Germinal center (tissue), 1 donor: ENCODE measurements around the gene ACTR5.
"Not testable (repeated sequence)": the region's sequence is repeated elsewhere in the genome, so short reads cannot be mapped to it uniquely, and the experiment has no call there.

Experiments
- DNase-seq: peaks from one replicate; pipeline ENCODE4 v3.0.0; 2012; ENCODE audit warnings: mixed read lengths, low spot score

ACTR5 gene

DNA sequence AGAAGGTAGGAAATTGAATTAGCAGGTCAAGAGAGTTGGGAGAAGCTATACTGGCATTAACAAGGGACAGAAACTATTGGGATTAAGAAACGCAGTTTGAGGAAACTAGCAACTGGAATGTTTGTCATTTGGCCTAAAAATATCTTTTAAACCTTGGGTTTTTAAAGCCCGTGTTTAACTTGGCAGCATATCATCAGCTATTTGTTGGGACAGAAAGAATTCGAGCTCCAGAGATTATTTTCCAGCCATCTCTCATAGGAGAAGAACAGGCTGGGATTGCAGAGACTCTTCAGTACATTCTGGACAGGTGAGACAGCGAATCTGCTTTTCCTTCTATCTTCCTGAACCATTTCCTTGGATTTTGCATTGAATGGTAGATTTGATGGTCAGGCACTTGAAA lies 17.8 kb downstream of the ACTR5 start:
- DNase-seq, result no peak

GRCh38 chr20:38769376-38770295 lies 21.4 kb downstream of the ACTR5 start:
- DNase-seq, result no peak

DNA sequence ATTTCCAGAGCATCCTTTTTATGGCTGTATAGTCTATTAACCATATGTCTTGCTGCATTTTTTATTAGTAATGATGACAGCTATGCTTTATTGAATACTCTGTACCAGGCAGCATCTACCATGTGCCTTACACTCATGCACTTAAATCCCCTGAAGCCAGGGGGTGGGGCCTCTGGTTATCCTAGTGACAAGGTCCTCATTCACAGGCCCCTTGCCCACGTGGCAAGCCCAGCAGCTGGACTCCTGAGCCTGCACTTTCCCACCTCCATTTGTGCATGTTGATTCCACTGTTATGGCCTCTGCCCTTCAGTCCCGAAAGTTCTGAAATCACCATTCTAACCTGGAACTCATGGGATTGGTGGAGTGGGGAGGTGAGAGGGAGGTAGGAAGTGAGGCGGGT lies 22.3 kb downstream of the ACTR5 start:
- DNase-seq, result no peak

GRCh38 chr20:38770970-38771369 lies 22.7 kb downstream of the ACTR5 start:
- DNase-seq, result no peak

- no peak for DNase-seq
These were observed 23.4 kb downstream of the ACTR5 start for GRCh38 chr20:38771621-38772020.

DNA sequence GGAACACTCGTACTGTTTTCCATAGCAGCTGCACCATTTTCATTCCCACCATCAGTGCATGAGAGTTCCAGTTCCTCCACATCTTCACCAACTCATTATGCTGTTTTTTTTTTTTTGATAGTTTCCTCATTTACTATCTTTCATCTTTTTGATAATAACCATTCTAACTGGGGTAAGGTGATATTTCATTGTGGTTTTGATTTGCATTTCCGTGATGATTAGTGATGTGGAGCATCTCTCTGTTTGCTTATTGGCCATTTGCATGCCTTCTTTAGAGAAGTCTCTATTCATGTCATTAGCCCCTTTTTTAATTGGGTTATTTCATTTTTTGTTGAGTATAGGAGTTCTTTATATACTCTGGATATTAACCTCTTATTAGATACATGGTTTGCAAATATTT lies 25.9 kb downstream of the ACTR5 start:
- DNase-seq, result no peak

DNA sequence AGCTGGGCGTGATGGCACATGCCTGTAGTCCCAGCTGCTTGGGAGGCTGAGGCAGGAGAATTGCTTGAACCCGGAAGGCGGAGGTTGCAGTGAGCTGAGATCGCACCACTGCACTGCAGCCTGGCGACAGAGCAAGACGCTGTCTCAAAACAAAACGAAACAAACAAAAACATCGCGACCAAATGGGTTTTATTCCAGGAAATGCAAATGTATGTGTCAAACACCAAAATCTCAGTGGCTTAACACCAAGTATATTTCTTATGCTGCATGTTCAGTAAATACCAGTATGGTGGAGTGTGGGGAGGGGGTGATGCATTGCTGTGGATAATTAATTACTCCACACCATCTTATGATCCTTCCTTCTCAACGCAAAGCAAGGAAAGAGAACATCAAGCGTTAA lies 28.1 kb downstream of the ACTR5 start:
- DNase-seq, result no peak

DNA sequence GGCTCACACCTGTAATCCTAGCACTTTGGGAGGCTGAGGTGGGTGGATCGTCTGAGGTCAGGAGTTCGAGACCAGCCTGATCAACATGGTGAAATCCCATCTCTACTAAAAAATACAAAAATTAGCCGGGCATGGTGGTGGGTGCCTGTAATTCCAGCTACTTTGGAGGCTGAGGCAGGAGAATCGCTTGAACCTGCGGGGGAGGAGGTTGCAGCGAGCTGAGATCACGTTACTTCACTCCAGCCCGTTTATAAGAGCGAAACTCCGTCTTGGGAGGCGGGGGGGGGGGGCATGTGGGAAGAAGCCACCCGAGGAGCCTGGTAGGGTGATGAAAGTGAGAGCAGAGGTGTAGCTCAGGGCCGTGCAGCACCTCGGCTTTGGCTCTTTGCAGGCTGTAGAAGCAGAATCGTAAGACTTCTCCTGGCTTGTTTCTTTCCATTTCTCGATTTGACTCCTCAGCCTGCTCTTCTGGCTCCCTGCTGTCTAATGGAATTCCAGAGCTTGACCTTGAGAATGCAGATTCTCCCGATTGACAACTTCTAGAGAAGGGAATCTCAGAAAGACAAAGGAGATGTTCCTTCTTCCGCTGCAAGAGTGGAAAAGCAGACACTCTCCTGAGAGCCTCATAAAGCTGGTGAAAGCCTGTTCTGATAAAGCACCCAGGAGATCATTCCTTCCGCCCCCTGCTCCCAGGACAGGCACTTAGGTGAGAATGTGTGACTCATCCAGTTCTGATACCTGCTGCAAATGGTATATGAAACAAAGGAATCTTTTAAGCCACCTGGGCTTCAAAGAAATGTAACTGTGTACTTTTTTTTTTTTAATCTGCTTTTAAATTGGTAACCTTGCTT lies 31.2 kb downstream of the ACTR5 start:
- DNase-seq, result no peak

DNA sequence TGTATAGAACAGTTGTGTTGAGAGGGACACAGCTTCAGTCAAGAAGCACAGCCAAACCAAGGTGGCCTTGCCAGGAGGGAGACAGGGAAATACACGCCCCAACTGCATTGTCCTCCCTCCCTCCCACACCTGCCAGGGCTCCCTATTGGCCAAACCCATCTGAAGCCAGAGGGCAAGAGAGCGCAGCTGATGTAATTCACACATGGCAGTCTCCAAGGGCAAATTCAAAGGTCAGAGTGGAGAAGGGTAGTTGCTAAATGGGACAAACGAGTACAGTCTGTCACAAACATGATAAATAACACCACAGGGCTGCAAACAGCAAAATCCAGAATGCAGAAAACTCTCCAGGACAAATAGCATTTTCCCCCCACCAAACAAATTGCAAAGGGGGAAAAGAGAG lies 34.0 kb downstream of the ACTR5 start:
- no peak for DNase-seq

- no peak for DNase-seq
These were observed 39.6 kb downstream of the ACTR5 start for GRCh38 chr20:38787870-38788269.

DNA sequence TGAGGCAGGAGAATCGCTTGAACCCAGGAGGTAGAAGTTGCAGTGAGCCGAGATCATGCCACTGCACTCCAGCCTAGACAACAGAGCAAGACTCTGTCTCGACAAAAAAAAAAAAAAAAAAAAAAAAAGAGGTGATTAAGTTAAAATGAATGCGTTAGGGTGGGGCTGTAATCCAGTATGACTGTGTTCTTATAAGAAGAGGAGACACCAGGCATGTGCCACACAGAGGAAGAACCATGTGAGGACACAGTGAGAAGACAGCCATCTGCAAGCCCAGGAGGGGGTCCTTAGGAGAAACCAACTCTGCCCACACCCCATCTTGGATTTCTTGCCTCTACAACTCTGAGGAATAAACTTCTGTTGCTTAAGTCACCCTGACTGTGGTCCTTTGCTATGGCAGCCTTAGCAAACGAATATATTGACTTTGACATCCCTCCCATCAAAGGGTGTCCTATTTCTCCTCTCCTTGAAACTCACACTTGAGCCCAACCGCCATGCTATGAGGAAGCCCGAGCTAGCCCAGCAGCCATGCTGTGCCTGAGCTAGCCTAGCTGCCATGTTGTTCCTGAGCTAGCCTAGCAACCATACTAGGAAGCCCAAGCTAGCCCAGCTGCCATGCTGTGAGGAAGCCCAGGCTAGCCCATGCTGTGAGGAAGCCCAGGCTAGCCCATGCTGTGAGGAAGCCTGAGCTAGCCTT lies 41.4 kb downstream of the ACTR5 start:
- no peak for DNase-seq

- peak; percentile 44 for DNase-seq
These were observed 42.2 kb downstream of the ACTR5 start for GRCh38 chr20:38790200-38791053.

DNA sequence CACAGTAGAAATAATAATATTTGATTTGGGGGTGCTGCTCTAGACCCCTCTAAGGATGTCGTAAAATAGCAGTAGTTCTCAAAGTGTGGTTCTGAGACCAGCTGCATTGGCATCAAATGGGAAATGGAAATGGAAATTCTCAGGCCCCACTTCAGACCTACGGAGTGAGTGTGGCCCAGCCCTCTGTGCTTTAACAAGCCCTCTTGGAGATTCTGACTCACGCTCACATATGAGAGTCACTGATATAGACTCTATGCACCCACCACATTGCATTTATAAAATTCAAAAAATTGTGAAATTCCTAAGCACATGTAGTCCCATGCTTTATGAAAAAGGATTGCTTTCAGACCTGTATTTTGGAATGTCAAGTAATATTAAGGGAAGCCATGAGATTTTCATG lies 43.0 kb downstream of the ACTR5 start:
- no peak for DNase-seq

GRCh38 chr20:38791940-38792339 lies 43.7 kb downstream of the ACTR5 start:
- no peak for DNase-seq

DNA sequence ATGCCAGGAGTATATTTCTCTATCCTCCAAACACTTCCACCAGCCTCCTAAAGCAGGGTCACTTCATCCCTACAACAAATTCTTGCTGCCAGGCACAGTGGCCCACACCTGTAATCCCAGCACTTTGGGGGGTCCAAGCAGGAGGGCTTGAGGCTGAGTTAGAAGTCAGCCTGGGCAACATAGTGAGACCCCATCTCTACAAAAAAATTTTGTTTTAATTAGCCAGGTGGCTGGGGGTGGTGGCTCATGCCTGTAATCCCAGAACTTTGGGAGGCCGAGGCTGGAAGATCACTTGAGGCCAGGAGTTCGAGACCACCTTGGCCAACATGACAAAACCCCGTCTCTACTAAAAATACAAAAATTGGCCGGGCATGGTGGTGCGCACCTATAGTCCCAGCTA lies 45.8 kb downstream of the ACTR5 start:
- not testable (repeated sequence) for DNase-seq

DNA sequence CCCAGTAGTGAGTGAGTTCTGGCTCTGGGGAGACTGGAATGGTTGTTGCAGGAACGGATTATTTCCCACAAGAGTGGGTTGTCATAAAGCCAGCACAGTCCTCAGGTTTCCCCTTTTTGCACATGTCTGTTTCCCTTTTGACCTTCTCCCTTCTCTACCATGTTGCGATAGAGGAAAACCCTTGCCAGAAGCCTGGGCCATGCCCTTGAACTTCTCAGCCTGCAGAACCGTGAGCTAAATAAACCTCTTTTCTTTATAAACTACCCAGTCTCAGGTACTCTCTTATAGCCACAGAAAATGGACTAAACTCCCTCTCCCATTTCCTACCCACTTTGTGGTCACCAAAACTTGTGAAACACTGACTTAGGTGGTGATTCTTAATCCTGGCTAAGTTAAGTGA lies 50.0 kb downstream of the ACTR5 start:
- no peak for DNase-seq

DNA sequence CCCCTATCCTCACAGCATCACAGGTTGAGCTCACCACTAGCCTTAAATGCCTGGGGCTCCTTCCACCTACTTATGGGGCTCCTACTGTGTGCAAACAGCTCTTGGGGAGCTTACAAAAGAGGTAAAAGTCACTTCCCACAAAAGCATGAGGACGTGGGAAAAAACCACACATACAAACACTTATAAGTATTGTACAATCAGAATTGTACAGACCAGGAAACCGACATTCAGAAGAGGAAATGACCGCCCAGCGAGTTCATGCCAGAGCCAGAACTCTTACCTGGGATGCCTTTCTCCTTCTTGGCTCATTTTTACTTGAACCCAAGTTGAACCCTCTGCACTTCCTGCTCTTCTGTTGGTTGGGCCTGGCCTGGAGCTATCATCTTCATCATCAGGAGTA lies 50.9 kb downstream of the ACTR5 start:
- DNase-seq, result no peak

GRCh38 chr20:38800882-38801281 lies 52.6 kb downstream of the ACTR5 start:
- no peak for DNase-seq

- DNase-seq, result no peak
These were observed 56.0 kb downstream of the ACTR5 start for GRCh38 chr20:38804221-38804620.

DNA sequence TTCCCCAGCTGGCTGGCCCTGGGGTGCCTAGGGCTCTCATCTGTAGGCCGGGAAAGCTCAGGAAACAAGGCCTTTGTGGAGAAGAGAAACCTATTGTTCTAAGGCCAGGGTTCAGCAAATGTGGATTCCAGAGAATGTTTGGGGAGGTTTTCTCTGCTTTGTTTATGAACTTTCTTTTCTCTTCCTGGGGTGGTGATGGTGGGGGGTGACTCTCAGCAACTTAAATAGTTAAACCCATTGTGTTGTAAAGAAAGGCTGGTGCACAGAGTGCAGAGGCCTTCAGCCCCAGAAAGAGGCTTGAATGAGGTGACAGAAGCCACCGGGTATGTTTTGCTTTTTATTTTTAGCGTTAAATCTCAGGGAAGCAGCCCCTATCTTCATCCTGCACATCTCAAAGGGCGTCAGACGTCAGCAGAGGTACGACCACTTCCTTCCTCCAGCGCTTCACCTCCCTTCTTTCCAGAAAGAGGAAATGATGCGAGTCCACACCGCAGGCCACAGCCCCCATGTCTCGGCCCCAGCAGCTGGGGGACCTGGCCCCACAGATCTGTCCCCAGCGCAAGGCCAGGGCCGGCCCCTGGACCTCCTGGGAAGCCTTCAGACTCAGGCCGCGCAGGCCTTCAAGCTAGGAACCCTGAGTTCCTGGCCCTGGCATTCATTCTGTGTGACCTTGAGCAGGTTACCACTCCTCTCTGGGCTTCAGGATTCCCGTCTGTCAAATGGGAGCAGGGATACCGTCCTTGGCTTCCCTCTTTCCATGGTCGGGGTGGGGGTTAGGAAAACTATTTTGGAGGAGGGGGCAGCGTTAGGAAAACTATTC lies 56.6 kb downstream of the ACTR5 start:
- DNase-seq, result peak; percentile 36

GRCh38 chr20:38805502-38805957 lies 57.3 kb downstream of the ACTR5 start, which contains the start of gene PPP1R16B:
Gene PPP1R16B (plus strand): TSS chr20:38805697. CDS start chr20:38835926, 30,229 bp downstream.
- DNase-seq, result peak; percentile 82
